ENCODE results near the gene RAD51B.

Gene RAD51B

GRCh38 chr14:68499451-68499850 is 679.9 kb downstream of the RAD51B start:
- DNase-seq (ENCODE audit: low spot score) (no peak), FAIRE-seq (no peak)

GRCh38 chr14:68501171-68501570 is 681.6 kb downstream of the RAD51B start:
- FAIRE-seq = no peak
- no peak for DNase-seq (ENCODE audit: low spot score)

GRCh38 chr14:68501614-68502052 is 682.1 kb downstream of the RAD51B start:
- DNase-seq (ENCODE audit: low spot score) (peak; percentile 61), FAIRE-seq (no peak)

- FAIRE-seq = no peak
- no peak for DNase-seq (ENCODE audit: low spot score)
Observed at GRCh38 chr14:68502230-68502629, 682.7 kb downstream of the RAD51B start.

- no peak for DNase-seq (ENCODE audit: low spot score)
- no peak for FAIRE-seq
Observed at GRCh38 chr14:68503186-68503825, 683.7 kb downstream of the RAD51B start.

- no peak for FAIRE-seq
Observed at GRCh38 chr14:68504861-68505260, 685.3 kb downstream of the RAD51B start.

GRCh38 chr14:68506021-68506644 is 686.6 kb downstream of the RAD51B start:
- FAIRE-seq (no peak), DNase-seq (ENCODE audit: low spot score) (peak; percentile 58)

More at GRCh38 chr14:68504861-68505260, 685.3 kb downstream of the RAD51B start:
- no peak for DNase-seq (ENCODE audit: low spot score)

- FAIRE-seq = no peak
- DNase-seq (ENCODE audit: low spot score) = no peak
Observed at GRCh38 chr14:68506645-68507419, 687.3 kb downstream of the RAD51B start.

- FAIRE-seq (no peak), DNase-seq (ENCODE audit: low spot score) (no peak)
Observed at GRCh38 chr14:68507544-68508081, 688.0 kb downstream of the RAD51B start.

- DNase-seq (ENCODE audit: low spot score) = no peak
- FAIRE-seq = no peak
Observed at GRCh38 chr14:68508581-68508980, 689.0 kb downstream of the RAD51B start.

- FAIRE-seq (no peak), DNase-seq (ENCODE audit: low spot score) (no peak)
Observed at GRCh38 chr14:68509188-68509983, 689.8 kb downstream of the RAD51B start.

GRCh38 chr14:68510201-68511128 is 690.9 kb downstream of the RAD51B start:
- FAIRE-seq (no peak), DNase-seq (ENCODE audit: low spot score) (no peak)

- no peak for DNase-seq (ENCODE audit: low spot score)
- no peak for FAIRE-seq
Observed at GRCh38 chr14:68511129-68512047, 691.8 kb downstream of the RAD51B start.

GRCh38 chr14:68512088-68512487 is 692.5 kb downstream of the RAD51B start:
- DNase-seq (ENCODE audit: low spot score) = no peak

GRCh38 chr14:68513137-68513536 is 693.6 kb downstream of the RAD51B start:
- DNase-seq (ENCODE audit: low spot score) (no peak), FAIRE-seq (no peak)

More at GRCh38 chr14:68512088-68512487, 692.5 kb downstream of the RAD51B start:
- FAIRE-seq = no peak

- FAIRE-seq (no peak), DNase-seq (ENCODE audit: low spot score) (no peak)
Observed at GRCh38 chr14:68513838-68514607, 694.4 kb downstream of the RAD51B start.

GRCh38 chr14:68514608-68515194 is 695.1 kb downstream of the RAD51B start:
- DNase-seq (ENCODE audit: low spot score) = no peak

GRCh38 chr14:68516342-68516741 is 696.8 kb downstream of the RAD51B start:
- DNase-seq (ENCODE audit: low spot score) (no peak), FAIRE-seq (no peak)

More at GRCh38 chr14:68514608-68515194, 695.1 kb downstream of the RAD51B start:
- no peak for FAIRE-seq

Data from RCC 7860 (cell line).